Amniotic epithelial cell (primary cell): ENCODE measurements around the gene MAP1B.
A peak's percentile ranks its signal among the peaks of the same experiment; 100 is the strongest.

ENCODE experiments used
- DNase-seq: peaks from one replicate; pipeline ENCODE4 v3.0.0-alpha.2; 2010; ENCODE audit warnings: low read depth

MAP1B gene

DNA sequence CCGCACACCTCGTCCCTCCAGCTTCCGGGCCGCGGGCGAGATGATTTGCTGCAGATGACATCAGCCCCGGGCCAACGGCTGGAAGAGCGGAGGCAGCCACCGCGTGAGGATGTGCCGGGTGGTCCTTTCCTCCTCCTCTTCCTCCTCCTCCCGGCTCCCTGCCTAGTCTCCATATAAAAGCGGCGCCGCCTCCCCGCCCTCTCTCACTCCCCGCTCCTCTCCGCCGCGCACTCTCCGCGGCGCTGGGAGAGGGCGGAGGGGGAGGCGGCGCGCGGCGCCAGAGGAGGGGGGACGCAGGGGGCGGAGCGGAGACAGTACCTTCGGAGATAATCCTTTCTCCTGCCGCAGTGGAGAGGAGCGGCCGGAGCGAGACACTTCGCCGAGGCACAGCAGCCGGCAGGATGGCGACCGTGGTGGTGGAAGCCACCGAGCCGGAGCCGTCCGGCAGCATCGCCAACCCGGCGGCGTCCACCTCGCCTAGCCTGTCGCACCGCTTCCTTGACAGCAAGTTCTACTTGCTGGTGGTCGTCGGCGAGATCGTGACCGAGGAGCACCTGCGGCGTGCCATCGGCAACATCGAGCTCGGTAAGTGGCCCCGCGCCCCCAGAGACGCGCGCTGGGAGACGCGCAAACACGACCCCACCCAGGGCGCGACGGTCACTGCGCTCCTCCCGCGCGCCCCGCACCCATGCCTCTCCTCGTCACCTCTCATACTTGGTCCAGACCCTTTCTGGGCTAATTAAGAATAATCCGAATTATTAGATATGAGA is at the start of gene MAP1B:
Gene MAP1B (plus strand): TSS at position 345 of the 770 bp plus-strand sequence. CDS start 57 bp downstream, at position 402.
- DNase-seq = peak; percentile 45

DNA sequence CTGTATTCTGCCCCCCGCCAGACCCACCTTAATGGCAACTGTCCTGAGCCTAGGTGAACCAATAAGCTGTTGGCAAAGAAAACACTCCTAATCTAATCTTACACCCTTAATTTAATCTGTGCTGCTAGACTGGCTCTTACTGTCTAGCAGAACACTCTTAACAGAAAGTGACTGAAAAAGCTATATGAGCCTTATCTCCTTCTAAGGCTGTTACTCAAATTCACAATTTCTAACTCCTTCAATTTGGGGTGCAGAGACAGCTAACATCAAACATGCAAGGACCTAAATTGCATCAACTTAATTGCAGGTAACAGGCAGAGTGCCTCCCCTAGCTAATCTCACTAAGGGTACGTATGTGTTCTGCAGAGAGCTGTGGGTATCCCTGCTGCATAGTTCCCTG is 49.5 kb upstream of the MAP1B start:
- DNase-seq = no peak

DNA sequence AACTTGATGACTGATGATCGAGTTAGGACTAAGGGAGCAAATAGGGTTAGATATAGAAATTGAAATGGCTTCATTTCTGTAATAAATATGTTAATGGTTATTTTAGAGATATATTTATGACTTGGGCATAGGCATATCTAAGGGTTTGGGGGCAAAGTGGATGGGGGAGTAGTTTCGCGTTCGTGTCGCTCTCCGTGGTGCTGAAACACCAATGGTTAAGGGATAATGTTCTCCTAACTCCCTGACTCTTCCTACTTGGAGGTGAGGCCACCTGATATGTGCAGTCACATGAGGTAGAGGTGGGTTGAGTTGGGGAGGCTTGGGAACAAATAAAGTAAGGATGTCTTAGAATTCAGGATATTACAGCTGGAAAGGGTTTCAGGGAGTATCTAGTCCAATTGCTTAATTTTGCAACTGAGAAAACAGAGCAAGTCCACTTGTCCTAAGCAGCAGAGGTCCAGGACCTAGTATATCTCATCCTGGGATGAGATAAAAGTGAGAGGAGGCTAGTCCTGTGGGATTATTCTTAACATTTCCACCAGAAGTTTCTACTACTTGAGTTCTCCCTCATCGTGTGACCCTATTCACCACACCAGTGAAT is 44.0 kb upstream of the MAP1B start:
- DNase-seq = peak; percentile 35

DNA sequence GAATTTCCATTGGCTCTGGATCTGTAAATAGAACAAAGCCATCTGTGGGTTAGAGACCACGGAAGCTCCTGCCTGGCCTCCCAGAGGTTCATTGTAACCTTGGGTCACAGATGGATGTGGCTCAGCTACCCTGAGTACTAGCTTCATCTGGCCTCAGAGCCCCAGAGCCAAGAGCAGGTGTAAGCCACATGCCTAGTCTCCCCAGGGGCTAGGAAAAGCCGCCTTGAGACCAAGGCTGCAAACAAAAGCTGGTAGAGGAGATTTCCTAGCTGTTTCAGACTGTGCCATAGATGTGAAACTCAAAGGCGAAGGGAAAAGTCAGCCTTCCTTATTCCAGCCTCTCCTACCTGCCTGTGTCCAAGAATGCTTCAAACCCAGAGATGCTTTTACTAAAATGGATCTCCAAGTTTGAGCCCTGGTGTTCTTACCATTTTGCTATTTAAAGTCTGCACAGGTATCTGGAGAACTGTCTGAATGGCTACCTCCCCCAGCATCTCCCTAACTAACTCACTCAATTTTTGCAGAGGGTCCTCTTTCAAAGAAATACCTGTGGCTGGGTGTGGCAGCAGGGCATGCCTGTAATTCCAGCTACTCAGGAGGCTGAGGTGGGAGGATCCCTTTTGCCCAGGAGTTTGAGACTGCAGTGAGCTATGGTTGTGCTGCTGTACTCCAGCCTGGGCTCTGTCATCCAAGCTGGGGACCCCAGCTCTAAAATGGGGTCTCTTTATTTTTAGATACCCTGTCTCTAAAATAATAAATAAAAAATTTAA is 42.3 kb upstream of the MAP1B start:
- no peak for DNase-seq

DNA sequence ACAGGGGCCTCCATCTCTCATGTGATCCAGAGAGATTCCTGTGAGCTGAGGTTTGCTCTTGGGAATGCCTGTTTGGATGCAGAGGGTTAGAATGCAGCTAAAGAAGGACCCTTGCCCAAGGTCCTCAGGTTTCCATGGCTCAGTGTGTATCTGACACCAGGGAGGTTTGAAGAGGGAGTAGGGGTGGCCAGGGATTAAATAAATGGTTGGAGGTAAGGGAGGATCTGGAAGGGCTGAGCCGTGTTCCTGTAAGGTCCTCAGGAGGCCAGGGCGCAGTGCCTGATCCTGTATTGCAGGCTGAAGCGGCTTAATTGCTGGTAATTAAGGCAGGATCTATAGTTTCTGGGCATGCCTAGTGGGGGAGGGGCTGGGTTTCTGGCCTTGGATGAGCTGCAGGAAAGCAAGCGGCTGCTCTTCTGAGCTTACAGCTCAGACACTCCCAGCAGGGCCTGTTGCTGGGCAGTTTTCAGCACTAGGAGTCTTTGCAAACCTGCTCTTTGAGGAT is 41.5 kb upstream of the MAP1B start:
- DNase-seq = peak; percentile 75

DNA sequence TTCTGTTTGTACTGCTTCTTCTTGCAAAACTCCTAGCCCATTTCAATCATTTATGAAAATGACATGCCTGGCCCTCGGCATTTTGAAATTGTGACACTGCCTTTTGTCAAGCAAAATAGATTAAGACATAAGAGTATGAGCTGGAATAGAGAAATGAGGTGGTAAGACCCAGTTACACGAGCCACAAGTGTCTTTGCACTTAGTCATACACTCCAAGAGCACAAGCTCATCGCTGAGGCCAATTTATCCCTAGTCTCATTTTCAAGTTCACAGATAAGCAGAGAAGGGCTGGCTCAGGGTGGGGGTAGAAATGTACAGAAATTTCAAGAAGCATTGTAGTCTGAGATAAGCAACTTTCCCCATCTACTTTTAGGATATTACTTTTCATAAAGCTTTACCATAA is 40.6 kb upstream of the MAP1B start:
- peak; percentile 98 for DNase-seq

DNA sequence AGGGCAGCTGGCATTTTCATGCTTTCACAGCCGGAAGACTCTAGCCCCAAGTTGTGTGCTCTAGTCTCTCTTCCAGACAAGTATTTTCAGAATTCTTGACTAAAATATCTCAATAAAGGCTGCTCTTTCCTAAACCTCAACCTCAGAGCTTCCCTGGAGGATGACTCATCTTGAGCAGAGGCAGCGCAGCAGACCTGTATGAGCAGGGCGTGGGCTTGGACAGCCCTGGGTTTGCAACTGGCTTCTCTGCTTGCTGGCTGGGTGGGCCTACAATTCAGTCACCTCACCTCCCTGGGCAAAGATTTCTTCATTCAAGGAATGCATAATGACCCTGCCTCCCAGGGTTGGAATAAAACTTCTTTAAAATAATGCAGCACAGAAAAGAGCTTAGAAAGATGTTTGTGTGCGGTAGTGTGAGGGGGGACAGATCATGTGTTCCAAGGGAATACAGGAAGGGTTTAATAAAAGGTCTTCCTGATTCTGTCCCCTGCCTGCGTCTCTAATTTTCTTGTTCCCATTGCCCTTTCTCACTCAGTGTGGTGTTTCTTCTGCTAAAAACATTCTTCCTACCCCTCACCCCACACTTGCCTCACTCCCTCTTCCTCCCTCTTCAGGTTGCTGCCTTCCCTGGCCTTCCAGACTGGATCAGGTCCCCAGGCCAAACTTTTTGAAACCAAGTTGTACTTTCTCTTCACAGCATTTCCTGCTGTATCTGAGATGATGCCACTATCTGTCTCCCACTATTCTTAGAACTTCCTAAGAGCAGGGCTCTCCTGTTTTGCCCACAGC is 39.4 kb upstream of the MAP1B start:
- peak; percentile 93 for DNase-seq

DNA sequence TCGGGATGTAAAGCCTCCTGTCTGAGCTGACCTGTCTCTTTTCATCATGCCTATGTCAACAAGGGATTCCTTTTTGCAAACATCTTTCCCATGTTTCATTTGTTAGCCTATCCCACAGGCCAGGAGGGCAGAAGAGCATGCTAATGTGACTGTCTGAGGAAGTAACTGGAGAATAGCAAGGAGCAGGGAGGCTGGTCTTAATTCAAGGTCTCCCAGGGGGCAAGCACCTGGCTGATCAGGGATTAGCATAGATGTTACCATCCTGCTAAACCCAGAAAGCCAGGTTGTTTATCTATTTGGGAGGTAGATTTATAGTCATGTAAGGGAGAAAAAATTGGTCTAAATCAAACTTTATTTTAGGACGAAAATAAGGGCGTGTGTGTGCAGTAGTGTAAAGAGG is 36.7 kb upstream of the MAP1B start:
- DNase-seq = no peak

DNA sequence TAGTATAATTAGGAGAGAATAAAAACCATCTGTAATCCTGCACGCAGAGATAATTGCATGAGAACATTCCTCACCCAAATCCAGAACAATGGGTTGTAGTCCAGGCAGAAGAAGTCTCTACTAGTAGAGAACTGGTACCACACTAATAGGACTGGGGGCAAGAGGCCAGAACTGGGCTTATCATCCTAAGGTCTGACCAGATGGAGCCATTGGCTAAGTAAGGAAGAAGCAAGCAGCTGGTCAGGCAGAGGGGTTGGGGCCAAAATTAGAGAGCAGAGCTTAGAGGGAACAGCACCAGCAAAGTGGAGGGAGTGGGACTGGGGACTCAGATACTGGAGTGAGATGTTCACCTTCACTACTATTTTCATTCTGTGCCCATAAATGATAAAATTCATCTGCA is 35.4 kb upstream of the MAP1B start:
- DNase-seq = no peak

DNA sequence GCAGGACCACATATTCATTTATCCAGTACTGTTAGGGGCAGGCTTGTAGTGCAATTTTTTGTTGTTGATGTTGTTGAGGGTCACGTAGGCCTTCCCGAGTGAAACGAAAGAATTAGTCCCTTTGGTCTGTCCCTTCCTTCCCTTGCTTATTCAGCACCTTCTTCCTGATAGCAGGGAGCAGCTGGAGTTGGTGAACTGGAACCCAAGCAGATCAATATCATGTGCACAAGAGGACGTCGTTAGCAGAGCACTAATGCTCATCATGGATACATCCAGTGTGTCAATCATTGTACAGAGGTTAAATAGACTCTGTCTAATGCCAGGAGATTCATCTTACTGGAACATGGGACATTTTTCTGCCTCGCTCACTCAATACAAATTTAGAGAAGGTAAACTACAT is 33.0 kb upstream of the MAP1B start:
- DNase-seq = no peak

DNA sequence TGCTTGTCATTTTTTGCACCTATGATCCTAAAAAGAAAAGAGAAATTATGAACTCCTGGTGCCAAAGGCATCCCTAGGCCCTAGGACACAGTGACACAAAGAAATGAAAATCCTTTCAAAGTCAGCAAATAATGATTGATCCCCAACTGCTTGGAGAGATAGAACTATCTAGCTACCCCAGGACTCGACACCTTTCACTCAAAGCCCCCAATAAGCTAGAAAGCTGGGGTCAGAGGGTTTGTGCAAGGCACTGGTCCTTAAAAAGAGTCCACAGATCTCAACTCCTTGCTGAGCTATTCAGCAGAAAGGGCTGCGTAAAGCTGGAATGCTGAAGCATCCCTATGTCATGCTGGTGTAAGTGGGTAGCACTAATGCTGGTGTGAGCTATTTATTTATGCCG is 31.8 kb upstream of the MAP1B start:
- DNase-seq = no peak

DNA sequence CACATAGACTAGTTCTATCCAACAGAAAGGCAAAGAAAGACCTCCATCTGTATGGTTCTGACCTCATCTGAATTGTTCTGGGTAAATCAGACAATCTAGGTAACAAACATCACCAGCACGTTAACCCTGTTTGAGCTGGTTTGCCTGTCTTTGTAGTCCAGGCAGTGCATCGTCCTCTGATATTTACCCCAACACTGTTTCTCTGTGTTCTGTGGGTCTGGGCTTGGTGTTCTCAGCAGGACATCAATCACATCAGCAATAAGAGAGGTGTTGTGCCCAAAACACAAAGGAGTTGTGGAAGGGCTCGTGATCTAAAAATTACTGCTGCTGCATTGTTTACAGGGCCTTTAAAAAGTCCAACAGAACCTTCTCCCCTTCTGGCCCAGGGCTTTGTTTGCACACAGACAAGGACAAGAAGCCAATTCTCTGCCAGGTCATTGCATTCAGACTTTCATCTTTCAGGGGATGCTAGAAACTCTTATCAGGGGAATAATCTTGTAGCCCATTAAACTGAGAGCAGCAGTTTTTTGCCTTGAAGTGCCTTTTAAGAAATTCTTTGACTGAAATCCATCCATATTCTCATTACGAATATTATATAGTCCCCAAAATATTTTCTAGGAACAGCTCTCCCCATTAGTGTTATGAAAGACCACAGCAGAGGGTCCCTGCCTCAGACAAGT is 30.5 kb upstream of the MAP1B start:
- DNase-seq = no peak

DNA sequence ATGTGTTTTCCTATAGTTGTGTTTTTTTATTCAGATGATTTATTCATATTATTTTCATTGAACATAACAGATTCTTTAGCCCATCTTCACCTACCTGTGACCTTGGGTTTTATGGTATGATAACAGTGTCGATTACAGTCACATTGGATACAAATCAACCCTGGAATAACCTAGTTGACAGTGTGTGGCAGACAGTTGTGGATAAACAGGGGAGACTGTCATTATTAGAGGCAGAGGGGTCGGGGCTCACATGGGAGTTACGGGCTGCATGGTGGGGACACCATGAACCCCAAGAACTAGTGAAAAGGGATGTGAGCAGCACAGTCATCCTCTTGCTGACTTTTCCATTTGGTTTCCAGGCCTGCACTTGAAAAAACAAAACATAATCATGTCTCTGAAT is 29.9 kb upstream of the MAP1B start:
- DNase-seq = no peak

DNA sequence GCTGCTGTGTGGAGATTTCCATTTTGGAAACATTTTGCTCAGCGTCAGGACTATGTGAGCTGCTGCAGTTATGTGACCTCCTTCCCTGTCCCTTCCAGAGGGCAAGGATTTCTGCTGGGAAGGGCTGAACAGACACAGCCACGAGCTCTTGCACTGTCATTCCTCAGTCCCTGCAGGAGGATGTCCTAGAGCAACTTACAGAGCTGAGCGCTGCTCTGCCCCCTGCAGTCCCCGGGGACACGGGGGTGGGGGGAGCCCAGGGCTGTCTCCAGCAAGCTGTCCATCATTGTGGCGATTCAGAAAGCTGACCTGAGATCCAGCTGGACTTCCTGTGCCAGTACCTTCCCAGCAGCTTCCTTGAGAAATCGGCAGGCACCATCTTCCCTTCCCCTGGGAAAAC is 28.0 kb upstream of the MAP1B start:
- no peak for DNase-seq

DNA sequence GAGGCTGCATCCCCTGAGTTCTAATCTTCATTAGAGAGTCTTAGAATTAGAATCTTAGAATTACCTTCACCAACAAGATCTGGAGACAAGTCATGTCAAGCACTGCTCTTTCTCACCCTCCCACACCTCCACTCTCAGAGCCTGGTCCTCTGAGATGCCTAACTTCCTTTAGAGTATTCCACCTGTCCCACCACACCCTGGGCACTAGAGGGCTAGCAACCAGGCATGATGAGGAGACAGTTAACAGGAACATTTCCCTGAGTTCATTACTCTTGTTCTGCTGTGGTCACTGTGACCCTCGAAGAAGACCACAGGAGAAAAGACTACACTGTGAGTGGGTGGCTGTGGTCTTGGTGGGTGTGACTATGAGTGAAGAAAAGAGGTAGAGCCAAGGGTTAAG is 25.2 kb upstream of the MAP1B start:
- DNase-seq = no peak

DNA sequence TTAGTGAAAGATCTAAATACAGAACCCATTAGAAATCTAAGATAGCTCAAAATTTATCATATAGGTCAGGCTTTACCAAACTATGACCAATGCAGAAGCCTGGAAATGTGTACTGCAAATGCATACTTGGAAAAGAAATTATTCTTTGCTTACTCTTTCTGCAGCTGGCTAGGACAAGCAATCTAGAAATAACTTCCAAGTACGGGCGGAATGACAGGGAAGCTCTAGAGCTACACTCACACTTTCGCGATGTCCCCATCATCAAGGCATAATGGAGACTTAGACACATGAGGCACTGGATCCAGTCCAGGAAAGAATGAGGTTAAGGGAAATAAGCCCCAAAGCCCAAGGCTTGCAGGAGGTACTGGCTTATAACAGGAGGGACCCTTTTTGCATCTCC is 22.4 kb upstream of the MAP1B start:
- no peak for DNase-seq

DNA sequence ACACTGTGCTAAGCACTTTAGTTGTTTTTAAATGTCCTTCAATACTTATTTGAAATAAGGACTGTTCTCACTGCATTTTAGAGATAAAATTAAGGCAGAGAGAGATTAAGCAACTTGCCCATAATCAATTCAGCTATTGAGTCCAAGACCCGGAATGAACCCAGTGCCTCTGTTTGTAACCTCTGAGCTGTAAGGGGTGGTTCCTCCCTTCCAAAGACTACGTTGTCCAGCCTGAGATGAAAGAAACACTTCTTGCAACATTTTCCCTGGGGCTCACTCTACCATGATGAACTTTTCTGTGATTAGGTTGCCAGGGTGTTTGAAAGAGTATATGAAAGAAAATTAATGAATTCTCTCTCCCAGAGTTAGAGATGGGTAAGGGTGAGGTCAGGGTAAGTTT is 22.0 kb upstream of the MAP1B start:
- DNase-seq = no peak

DNA sequence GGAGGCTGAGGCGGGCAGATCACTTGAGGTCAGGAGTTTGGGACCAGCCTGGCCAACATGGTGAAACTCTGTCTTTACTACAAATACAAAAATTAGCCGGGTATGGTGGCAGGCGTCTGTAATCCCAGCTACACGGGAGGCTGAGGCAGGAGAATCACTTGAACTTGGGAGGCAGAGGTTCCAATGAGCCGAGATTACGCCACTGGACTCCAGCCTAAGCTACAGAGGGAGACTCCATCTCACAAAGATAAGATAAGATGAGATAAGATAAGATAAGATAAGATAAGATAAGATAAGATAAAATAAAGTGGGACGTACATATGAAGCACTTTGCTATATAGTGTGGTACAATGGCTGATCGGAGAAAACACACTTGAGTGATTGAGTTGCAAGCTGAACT is 17.6 kb upstream of the MAP1B start:
- DNase-seq = peak; percentile 41

DNA sequence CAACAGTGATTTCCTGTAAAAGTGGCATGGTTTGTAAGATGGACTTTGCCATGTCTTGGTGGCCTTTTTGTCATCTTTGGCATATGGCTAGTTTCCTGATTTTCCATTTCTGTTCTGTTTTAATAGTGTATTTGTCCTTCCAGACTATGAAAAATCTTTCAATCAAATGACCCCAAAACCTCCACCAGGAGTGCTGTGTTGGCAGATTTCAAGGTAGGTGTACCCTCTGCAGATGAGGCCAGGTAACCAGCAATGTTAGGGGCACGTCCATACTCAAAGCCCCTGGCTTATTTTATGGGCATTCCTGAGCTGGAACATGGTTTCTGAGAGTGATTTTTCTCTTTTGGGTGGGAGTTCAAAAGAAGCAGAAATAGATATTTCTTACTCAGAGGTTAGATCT is 15.2 kb upstream of the MAP1B start:
- no peak for DNase-seq

DNA sequence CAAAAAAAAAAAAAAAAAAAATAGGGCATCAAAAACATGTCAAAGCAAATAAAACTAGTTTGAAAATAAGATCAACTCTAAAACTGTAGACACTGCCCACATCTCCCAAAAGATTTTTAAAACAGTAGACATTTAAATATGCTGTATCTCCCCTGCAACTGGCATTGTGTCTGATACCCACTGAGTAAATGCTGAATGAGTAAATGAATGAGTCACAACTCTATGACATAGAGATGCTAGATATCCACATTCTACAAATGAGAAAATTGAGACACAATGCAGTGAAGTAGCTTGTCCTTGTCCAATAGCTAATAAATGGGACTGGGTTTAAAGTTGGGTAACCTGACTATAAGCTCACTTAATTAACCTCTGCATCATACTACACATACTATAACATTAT is 14.1 kb upstream of the MAP1B start:
- DNase-seq = peak; percentile 58

DNA sequence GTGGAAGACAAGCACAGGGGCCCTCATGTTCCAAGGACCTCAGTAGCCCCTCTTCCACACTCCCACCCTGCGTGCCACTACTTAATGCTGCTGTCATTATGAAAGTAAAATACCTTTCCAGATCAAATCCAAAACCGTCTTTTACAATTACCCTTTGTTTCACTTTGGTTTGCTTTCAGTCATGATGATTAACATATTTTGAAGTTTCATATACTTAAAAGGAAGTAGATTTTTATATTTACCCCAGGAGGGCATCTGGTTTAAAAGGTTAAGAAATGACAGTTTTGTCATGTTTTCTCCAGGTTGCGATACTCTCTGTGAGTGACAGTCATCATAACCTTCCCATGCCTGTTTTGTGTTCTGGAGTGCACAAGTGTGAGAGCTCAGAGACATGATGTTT is 13.5 kb upstream of the MAP1B start:
- DNase-seq = no peak
